GM19025 (cell line): Measurements from ENCODE around the gene ZSCAN20.
"Not testable (repeated sequence)": the region's sequence is repeated elsewhere in the genome, so short reads cannot be mapped to it uniquely, and the experiment has no call there.

Experiments used
- ATAC-seq: cut with Tn5 transposase; IDR thresholded peaks from one replicate; pipeline ENCODE4 v1.9.1; 2021; ENCODE audit warnings: mild to moderate bottlenecking, low read depth, moderate library complexity; ENCODE audit not compliant: unreplicated experiment

The ZSCAN20 gene

DNA sequence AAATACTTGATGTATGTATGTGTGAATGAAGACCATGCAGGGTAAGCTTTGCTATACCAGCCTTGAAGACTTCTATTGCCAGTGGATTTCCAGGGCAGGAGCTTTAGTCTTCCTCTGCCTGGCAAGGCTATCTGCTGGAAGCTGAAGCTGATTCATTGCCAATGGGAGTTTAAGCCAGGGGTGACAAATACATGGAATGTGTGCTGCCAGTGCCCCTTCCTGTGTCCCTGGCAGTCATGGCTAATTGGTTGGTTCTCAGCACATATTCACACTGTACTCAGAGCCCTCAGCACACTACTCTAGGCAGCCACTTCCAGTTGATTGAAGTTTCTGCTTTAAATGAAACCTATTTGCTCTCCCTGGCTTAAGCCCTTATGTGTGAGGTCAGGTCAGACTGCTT, 1.5 kb downstream of the ZSCAN20 start:
- no peak for ATAC-seq

DNA sequence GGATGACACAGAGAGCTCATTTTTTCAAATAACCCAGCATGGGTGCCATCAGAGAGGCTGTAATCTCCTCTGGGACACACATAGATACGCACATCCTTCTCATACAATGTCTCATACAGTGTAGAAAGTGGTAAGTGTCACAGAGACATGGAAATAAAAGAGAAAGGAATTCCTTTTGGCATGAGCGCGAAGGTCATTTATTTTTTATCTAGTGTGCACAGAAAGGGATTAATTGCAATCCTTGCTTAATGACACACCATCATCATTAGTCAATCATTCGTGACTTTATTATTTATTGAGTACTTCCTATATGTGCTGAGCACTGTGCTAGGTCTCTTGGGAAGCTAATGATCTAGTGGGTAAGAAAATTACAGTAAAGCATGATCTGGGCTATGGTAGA, 5.0 kb downstream of the ZSCAN20 start:
- no peak for ATAC-seq

DNA sequence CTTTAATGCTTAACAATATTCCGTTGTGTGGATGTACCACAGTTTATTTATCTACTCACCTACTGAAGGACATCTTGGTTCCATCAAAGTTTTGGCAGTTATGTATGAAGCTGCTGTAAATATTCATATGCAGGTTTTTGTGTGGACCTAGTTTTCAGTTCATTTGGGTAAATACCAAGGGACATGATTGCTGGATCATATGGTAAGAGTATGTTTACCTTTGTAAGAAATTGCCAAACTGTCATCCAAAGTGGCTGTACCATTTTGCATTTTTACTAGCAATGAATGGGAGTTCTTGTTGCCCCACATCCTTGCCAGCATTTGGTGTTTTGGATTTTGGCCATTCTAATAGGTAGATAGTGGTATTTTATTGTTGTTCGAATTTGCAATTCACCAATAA, 10.0 kb downstream of the ZSCAN20 start:
- no peak for ATAC-seq

DNA sequence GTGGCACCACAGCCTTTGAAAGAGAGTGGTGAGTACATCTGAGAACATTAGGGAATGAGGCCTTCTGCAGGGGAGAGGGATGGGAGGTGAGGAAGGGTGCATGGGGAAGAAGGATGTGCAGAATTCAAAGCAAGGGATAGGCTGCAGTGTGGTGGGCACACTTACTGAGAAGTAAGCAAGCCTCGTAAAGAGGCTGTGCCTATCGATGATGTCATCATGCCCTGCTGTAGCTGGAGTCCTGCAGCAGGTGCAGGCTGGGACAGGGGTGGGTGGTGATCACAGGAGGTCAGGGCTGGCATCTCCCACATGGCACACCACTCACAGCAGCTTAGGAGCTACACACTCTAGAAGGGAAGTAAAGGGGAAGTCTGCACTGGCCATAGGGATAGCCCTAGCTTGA, 16.2 kb downstream of the ZSCAN20 start:
- ATAC-seq, result no peak

DNA sequence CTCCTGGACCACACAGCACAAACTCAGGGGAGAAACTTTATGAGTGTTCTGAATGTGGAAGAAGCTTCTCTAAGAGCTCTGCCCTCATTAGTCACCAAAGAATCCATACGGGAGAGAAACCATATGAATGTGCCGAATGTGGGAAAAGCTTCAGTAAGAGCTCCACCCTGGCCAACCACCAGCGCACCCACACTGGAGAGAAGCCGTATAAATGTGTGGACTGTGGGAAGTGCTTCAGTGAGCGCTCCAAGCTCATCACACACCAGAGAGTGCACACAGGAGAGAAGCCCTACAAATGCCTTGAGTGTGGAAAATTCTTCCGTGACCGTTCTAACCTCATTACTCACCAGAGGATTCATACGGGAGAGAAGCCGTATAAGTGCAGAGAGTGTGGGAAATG, 22.5 kb downstream of the ZSCAN20 start:
- no peak for ATAC-seq

DNA sequence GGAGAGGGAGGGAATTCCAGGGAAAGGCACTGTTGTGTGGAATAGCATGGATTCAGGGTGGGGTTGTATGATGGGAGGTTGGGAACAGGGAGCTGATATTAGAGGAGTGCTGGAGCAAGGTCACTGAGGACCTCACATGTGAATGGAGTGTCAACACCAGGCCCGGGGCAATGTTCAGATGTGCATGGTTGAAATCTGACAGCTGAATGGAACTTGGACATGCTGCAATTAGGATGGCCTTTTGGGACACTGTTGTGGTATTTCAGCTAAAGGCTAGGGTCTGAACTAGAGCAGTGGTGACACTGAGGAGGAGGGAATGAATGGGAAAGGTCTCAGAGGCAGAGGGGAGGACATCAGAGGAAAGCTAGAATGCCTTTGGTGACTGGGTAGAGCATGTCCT, 25.0 kb downstream of the ZSCAN20 start:
- ATAC-seq, result no peak

DNA sequence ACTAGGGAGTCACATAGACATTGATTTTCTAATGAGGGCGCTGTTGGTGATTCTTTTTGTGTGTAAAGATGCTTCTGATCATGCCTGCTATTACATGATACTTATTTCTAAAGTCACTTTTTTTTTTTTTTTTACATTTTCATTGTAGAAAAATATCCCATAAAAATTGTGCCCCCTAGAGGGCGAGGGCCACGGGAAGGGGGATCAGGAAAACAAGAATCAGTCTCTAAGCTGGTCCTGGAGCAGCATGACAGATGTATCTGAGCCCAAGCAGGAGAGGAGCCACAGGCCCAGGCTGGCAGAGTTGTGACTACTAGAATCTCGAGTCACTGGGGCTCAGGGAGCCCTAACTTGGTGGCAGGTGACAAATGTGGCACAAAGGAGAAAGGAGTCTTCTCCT, 28.1 kb downstream of the ZSCAN20 start:
- ATAC-seq, result no peak

DNA sequence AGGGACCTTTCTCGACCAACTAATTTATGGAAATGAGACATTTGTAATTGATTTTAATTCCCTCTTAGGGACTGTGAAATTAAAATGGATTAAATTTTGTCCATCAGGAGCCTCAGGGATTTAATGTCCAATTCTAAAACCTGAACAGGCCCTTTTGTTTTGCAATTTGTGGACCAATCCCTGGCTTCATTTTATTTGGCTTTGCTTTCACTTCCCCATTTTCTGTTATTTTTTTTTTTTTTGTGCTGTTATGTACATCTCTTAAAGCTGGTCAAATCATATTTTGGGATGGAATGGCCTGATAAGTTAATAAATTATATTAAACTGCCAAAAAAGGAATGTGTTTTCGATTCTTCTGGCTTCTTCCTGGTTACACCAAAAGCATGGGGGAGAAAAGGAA, 28.9 kb downstream of the ZSCAN20 start:
- ATAC-seq, result no peak

DNA sequence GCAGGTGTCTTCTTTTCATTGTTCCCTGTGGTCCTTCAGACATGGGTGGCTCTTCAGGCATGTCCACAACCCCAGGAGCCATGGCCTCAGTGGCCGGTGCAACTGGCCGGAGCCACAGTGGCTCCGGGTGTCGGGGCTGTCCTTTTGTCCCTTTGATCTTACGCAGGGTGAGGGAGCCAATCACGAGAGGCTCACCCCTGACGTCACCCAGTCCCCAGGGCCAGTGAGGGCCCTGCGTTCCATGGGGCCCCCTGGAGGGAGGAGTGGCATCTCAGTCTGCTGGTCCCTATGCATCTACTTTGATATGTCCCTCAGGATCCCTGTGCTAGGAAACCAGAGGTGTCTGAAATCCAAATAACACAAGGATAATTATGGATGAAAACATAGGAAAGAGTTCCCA, 29.3 kb downstream of the ZSCAN20 start:
- ATAC-seq, result no peak

DNA sequence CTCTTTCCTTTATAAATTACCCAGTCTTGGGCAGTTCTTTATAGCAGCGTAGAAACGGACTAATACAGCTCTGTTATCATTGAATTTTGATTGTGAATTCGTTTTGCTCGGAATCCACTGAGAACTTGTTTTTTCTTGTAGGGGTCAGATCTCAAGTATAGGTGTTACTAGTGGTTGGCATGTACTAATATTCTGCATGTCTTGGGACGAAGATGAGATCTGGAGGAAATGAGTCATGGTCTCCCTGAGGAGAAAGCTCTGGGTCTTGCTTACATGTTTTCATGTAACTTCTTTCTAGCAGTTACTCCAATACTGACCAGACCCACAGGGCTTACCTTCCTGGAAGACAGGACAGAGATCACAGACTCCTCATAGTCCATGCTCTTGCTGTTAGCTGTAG, 30.3 kb downstream of the ZSCAN20 start:
- no peak for ATAC-seq

DNA sequence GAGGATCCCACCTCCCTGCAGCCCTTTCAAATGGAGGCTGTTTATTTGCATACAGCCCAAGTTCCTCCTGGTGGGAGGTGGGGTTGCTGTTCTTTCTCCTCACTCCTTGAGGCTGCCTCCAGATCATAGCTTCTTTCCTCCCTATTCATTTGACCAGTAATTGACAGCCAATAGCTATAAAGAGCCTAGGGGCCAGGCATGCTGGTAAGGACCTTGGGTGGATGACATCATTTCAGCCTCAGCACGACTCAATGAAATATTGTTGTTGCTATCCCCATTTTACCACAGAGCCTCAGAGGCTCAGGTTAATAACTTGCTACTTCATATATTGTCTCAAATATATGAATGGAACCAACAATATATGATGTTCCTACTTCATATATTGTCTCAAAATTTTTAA, 31.1 kb downstream of the ZSCAN20 start:
- ATAC-seq, result no peak

DNA sequence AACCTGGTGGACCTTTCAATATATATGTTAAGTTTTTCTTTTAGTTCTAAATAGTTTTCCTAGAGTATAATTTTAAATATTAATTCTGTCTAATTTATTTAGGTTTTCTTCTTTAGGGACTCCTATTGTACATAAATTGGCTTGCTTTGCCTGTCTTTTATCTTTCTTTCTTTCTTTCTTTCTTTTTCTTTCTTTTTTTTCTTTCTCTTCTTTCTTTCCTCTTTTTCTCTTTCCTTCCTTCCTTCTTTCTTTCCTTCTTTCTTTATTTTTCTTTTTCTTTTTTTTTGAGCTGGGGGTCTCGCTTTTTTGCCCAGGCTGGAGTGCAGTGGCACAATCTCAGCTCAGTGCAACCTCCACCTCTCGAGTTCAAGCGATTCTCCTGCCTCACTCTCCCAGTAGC, 35.2 kb downstream of the ZSCAN20 start:
- no peak for ATAC-seq

DNA sequence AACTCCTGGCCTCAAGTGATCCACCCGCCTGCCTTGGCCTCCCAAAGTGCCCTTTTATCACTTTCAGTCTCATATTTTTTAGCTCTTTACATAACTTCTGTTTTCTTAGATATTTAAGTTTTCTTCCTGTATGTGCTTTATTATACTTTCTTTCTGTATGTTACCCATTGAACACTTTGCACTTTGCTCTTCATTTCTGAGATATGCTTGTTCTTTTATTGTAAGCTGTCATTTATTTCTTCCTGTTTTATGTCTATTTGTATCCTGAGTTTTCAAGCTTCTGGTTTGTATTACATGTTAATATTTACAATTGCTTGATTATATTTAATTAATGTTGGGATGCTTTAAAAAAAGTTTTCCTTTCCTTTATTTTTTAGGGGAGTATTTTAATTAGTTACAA, 35.7 kb downstream of the ZSCAN20 start:
- no peak for ATAC-seq

DNA sequence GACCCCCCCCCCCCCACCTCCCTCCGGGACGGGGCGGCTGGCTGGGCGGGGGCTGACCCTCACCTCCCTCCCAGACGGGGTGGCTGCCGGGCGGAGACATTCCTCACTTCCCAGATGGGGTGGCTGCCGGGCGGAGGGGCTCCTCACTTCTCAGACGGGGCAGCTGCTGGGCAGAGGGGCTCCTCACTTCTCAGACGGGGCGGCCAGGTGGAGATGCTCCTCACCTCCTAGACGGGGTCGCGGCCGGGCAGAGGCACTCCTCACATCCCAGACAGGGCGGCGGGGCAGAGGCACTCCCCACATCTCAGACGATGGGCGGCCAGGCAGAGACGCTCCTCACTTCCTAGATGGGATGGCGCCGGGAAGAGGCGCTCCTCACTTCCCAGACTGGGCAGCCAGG, 36.8 kb downstream of the ZSCAN20 start:
- ATAC-seq, result not testable (repeated sequence)

DNA sequence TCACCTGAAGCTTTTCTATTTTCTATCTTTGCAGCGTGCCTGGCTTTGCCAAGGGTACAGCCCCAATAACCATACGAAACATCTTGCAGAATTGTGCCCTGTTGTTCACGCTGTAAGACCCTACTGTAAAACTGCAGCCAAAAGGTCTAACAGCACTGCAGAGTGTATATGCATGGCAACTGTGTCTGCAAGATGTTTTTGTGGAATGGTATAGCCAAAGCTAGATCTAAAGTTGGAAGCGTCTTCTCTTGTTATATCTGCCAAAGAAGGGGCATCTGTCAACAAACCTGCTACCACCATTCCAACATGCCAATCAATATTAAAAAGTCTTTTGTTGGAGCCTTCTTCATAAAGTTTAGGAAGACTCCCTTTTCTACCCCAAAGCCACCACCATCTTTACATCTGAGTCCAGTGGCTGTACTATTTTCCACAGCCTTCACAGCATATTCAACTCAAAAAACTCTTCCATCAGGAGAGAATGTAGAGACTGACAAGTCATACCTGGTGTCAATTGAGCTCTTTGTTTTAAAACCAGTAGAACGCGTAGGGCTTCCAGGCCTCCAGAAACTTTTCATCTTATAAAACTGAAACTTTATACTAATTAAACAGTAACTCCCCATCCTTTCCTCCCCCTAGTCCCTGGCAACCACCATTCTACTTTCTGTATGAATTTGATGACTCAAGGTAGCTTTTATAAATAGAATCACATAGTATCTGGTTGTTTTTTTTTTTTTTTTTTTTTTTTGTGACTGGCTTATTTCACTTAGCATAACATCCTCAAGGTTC, 40.0 kb downstream of the ZSCAN20 start:
- ATAC-seq, result no peak

DNA sequence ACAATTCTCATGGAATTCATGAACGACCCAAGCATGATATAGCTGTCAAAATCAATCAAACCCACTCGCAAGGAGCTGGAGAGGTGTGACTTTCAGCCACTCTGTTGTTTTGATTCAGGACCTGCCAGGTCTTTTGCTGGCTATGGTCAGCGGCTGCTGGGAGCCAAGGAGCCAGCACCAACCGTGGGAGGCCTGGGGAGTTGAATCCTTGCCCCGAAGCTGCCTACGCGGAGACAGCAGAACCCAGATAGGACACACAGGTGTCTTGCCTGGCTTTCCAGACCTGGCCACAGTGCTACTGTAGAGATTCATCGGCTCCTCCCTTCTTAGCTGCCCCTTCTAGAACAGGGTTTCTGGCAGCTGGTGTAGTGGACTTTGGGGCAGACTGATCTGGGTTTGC, 42.7 kb downstream of the ZSCAN20 start:
- no peak for ATAC-seq

DNA sequence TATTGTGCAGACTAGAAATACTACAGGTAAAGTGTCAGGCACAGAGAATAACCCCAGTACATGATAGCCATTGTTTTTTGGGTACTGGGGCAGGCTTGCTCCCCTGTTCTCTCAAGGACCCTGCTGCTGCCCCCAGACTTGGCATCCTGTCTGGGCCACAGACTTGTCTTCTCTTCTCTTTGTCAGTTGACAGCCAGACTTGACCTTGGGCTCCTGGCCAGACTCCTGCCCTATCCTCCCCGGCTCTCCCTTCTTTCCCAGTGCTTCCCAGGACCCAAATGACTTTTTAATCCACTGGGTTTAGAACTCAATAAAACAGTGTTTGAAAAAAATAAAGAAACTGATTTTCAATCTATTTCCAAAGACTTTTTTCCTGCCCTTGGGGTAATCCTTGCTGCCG, 43.2 kb downstream of the ZSCAN20 start:
- ATAC-seq, result no peak

DNA sequence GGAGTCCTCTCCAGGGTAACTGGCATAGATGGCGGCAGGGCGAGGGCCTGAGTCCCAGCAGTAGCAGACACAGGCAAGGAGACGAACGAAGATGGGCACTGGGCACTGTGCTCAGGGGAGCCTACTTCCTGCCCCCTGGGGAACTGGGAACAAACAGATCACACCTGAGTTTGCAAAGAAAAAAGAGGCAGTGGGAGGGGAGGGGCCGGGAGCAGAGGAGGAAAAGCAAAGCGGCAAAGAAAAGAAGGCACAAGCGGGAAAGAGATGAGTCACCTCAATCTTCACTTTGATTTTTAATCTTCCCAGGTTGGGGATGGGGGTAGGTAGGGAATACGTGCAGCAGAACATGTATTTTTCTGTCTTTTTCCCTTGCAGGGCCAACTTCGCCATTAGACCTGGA, 44.0 kb downstream of the ZSCAN20 start:
- no peak for ATAC-seq

DNA sequence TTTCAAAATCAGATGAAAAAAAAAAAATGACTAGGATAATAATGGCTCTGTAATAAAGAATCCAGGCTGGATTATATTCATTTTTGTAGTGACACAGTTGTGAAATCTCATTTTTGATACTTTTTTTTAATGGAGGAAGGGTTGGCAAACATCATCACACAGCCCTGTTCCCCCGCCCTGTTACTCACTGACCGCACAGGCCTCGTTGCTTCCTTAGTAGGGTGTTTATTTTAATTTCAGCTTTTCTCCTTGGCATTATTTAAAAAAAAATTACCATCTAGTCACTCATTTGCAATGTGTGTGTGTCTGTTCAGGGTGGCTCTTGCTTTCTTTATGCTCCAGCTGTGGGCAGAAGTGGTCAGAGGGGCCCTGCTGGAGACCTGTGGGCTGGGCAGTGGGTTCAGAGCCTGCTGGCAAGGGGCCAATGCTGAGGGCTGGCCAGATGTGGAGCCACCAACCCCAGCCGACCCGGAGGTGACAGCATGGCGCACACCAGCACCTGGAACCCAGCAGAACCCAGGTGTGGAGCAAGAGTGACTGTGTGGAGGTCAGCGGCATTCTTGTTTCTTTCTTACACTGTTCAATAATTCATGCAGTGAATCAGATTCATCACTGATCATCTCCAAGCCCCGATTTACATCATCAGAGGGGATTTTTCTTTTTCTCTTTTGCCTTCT, 44.6 kb downstream of the ZSCAN20 start:
- no peak for ATAC-seq

DNA sequence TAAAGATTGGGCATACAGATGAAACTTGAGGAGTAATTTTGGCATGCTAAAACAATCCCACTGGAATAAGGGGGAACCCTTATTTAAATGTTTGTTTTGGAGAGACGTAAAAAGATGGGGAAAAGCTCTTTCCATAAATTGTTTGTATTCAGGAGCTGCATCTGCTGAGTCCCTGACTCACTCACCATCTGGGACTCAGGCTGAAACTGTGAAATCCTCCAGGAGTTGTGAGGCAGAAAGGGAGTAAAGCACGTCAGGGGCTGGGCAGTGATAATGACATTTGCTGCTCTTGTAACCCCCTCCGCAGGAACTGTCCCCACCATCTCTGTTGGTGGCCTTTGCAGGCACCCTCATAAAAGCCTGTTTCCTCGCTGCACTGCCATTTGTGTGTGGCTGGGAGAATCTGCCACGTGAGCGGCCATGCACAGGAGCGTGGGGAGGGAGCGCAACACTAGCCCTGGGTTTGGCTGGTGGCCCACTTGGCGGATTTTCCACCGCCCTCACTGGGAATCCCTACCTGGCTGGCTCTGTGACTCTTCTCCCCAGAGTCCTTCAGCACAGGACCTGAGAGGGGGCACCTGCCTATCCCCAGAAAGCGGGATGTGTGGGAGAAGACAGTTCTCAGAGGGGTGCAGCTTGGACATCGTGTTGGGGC, 45.3 kb downstream of the ZSCAN20 start:
- ATAC-seq, result no peak

DNA sequence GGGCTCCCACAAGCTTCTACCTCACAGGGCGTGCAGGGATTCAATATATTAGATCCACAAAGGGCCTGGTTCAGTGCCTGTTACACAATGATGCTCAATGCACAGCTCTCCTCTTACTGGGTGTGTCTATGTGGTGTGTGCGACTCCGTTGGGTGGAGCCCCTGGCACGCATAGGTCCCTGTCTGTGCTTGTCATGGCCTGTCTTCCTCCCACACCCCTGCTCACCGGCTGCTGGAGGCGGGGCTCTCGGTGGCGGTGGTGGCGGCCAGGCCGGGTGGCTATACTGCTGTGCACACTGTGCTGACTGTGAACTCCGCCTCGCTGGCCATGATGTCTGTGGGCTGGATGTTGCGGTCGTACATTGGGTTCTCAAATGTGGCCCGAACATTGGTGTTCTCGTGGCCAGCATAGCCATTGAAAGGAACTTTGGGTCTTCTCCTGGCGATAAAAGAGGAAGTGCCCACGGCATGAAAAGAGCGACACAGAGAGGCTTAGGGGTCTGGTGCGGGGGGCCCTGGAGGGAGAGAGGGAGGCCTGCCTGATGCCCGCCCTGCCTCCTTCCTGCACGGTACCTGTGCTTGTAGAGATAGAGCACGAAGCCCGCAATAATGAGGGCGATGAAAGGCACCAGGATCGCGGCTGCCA, 46.9 kb downstream of the ZSCAN20 start:
- no peak for ATAC-seq
